HG03060 (cell line): ENCODE measurements around the gene TMEM17.

ENCODE experiments used
- ATAC-seq: cut with Tn5 transposase; IDR thresholded peaks from one replicate; pipeline ENCODE4 v1.9.1; 2021; ENCODE audit warnings: low read depth, moderate number of reproducible peaks; ENCODE audit not compliant: unreplicated experiment

The TMEM17 gene

DNA sequence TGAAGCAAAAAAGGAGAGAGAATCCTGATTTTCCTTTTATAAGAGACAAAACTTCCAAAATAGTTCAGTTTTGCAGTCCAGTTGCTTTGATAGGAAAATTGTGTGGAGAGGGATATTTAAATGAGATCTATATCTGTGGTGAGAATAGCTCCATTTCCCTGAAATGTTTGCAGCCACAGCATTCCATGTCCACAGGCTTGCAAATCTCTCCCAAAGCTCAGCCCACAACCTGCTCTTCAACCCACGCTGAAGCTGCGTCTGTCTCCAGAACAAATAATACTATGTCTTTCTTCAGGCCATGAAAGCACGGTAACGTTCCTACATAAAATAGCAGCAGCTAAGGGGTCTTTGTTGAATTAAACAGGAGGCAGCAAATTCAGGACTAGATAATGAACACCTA, 31.8 kb downstream of the TMEM17 start:
- ATAC-seq, result no peak

- ATAC-seq, result no peak
These were observed 32.7 kb downstream of the TMEM17 start for GRCh38 chr2:62473246-62473827.

DNA sequence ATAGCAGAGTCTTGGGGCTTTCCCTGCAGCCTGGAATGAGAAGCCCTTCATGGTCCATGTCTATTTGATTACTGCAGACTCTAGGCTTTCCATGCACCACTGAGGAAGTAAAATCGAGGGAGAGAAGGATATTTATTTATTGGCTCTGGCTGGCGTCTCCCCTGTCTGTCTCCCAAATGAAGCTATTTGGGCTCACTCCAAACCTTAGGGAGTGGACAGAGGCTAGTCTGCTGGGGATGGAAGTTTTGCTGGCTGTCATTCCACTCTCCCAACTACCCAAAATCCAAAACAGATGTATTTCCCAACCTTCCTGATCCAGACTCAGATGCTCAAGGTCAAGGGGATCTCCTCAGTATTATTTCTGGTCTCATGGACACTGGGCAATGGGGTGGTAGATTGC, 33.7 kb downstream of the TMEM17 start:
- ATAC-seq, result no peak

DNA sequence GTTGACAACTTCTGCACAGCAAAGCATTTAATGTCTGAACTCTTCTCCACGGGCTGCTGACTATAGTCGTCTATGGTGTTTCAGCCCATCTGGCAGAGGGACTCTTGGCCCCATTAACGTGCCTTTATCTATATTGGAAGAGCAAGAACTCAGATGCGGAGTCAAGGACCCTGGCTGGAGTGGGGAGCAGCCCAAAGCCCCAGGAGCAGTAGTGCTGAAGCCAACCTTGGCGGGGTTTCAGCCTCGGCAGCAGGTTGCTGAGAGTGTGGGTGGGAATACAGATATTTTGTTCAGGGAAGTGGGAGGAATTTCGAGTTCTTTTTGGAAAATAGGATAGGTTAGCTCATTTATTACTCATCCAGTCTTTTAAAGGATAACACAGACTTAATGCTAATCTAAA, 34.2 kb downstream of the TMEM17 start:
- no peak for ATAC-seq

- ATAC-seq, result no peak
These were observed 34.6 kb downstream of the TMEM17 start for GRCh38 chr2:62471404-62471803.

GRCh38 chr2:62469548-62469947, 36.4 kb downstream of the TMEM17 start:
- no peak for ATAC-seq

GRCh38 chr2:62469114-62469513, 36.9 kb downstream of the TMEM17 start:
- ATAC-seq, result no peak

- ATAC-seq, result no peak
These were observed 38.3 kb downstream of the TMEM17 start for GRCh38 chr2:62467475-62468321.

- ATAC-seq, result no peak
These were observed 38.9 kb downstream of the TMEM17 start for GRCh38 chr2:62467100-62467474.

- no peak for ATAC-seq
These were observed 39.5 kb downstream of the TMEM17 start for GRCh38 chr2:62466503-62466854.

DNA sequence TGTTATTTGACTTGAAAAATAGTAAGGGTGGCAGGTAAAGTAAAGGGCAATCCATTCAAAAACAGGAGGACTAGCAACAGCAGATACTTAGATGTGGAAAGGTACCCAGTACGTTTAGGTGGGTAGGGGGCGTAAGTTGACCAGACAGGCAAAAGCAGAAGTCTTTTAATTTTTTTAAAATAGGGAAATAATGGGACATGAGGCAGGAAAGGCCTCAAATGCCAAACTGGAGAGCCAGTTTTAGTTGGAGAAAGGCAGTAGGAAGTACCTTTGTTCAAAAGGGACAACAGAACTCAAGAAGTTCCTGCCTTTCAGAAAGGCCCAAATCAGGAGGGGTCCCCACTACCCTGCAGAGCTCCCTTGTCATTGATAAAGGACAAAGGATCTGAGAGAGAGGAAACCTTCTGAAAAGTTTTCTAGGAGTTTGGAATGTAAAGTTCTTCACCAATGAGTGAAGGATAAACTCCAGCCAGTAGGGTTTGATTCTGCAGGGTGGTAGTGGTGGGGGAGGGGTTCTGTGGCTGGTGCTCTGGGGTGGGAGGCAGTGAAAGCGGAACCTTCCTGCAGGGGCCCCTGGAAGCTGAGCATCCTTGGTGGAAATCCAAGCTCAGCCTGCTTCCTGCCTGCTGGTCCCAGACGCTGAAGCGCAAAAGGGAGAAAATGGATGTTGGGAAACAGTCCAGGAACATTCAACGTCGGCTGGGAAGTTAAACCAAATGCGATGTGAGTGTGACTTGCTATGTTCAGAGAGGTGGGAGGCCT, 40.1 kb downstream of the TMEM17 start:
- no peak for ATAC-seq

DNA sequence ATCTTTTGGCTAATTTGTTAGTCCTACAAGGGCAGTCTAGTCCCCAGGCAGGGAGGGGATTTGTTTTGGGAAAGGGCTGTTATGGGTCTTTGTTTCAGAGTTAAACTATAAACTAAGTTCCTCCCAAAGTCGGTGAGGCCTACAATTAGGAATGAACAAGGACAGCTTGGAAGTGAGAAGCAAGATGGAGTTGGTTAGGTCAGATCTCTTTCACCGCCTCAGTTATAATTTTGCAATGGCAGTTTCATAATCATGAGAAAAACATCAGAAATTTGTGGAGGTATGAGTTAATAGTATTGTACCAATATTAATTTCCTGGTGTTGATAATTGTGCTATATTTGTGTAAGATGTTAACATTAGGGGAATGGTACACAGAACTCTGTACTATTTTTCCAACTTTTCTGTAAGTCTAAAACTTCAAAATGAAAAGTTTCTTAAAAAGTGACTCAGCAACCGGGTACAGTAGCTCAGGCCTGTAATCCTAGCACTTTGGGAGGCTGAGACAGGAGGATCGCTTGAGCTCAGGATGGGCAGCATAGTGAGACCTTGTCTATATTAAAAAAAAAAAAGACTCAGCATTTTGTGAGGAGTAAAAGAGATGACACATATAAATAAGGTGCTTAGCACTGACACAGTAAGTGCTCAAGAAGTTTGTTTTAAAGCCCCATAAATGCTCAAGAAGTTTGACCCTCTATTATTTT, 40.8 kb downstream of the TMEM17 start:
- no peak for ATAC-seq

DNA sequence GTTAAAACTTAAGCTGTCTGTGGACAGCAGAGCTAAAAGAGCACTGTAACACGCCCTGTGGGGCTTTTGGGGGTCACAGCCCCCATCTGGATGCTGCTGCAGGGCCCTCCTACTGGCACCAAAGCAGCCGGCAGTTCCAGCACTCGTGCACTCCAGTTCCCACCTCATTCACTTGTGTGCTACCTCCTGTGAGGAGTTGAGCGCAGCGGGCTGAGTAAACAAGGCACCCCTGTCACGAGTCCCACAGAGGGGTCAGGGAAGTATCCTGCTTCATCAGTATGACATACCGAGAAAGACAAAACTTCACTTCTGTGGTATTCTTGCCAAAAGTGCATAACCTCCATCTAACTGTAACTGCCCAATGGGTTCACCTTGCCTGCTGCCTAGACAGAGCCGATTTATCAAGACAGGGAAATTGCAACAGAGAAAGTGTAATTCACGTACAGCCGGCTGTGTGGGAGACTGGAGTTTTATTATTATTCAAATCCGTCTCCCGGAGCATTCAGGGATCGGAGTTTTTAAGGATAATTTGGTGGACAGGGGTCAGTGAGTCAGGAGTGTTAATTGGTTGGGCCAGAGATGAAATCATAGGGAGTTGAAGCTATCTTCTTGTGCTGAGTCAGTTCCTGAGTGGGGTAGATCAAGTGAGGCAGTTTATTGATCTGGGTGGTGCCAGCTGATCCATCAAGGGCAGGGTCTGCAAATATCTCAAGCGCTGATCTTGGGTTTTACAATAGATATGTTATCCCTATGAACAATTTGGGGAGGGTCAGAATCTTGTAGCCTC, 41.6 kb downstream of the TMEM17 start:
- ATAC-seq, result no peak

DNA sequence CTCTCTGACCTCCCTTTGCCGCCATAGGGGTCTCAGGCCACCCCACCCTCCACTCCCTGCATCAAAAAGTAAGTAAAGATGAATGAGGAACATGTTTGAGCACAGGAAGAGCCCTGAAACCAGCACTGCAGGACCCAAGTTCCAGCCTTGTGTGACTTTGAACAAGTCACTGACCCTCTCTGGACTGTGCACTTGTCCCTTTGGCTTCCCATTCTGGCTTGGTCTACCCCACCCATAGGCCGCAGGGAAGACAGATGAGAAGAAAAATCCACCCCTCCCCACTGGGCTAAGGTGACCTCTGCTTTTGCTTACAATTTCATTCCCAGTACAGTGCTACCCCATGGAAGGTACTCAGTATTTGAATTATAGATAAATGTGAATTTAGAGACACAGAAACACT, 43.8 kb downstream of the TMEM17 start:
- ATAC-seq, result no peak

- ATAC-seq, result no peak
These were observed 44.3 kb downstream of the TMEM17 start for GRCh38 chr2:62461707-62462106.

DNA sequence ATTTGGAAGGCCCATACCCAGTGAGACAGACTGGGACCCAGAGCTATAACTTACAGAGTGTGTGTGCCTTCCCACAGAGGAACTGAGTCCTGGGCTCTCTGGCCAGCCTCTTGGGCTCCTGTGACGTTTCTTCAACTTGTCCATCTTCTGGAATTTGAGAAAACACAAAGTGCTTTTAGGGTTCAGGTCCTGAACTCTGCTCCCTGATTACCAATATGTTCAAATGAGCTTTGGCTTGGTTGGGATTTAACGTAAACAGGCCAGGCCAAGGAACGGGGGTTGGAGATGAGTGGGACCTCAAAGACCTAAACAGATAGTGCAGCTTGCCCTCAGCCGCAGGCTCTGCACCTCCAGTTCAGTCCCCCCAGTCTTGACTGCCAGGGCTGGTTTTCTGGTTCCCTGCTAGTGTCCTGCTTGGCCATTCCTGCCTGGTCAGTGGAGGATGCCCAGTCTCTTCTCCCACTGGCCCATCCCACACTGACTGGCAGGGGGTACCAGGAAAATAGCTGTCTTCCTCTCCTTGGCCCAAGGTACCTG, 44.9 kb downstream of the TMEM17 start:
- ATAC-seq, result no peak

GRCh38 chr2:62460175-62460574, 45.8 kb downstream of the TMEM17 start:
- no peak for ATAC-seq

- ATAC-seq, result no peak
These were observed 46.3 kb downstream of the TMEM17 start for GRCh38 chr2:62459672-62460071.

GRCh38 chr2:62459106-62459505, 46.9 kb downstream of the TMEM17 start:
- no peak for ATAC-seq

DNA sequence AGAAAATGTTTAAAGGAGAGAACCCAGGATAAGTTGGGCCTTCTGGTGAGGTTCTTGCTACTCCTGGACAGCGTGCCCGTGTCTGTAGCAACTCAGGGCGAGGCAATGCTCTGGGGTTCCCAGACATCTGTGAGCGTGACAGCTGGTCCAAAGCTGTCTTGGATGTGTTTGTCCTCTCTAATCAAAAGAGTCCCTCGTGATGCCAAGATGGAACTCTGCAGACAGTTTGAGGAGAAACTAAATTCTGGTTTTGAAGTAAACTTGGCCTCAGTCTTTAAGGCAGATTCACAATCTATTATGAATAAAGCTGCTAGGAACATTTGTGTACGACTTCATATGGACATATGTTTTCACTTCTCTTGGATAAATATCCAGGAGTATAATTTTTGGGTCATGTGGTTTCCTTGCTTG, 47.3 kb downstream of the TMEM17 start:
- ATAC-seq, result no peak
